H9 (cell line): Measurements from ENCODE around the gene NRG2. TPM values are rescaled to one million over a fixed set of nuclear protein-coding genes. Genes with fewer than 3 reads are reported as not detected.
A peak's percentile ranks its signal among the peaks of the same experiment; 100 is the strongest.

Experiments used
- DNase-seq: peaks from one replicate; pipeline ENCODE4 v3.0.0-alpha.2; 2017
- H2AFZ ChIP-seq: one replicate; pipeline ENCODE4 v1.6.1; 2013; ENCODE audit warnings: mild to moderate bottlenecking, low read length, control low read depth, moderate library complexity
- H2AK5ac ChIP-seq: 2 replicates; pipeline ENCODE4 v1.6.1; 2013; ENCODE audit warnings: low read length, control low read depth, mixed read lengths; ENCODE audit not compliant: insufficient read length
- H2BK120ac ChIP-seq: one replicate; pipeline ENCODE4 v1.6.1; 2013; ENCODE audit warnings: low read depth, mild to moderate bottlenecking, low read length, control low read depth, inconsistent platforms; ENCODE audit not compliant: poor library complexity, severe bottlenecking
- H2BK12ac ChIP-seq: 2 replicates; pipeline ENCODE4 v1.6.1; 2013; ENCODE audit warnings: low read length, control low read depth, mixed read lengths, low read depth; ENCODE audit not compliant: insufficient read length
- H2BK15ac ChIP-seq: 2 replicates; pipeline ENCODE4 v1.6.1; 2013; ENCODE audit warnings: low read depth, low read length, control low read depth
- H2BK20ac ChIP-seq: one replicate; pipeline ENCODE4 v1.6.1; 2013; ENCODE audit warnings: low read depth, mild to moderate bottlenecking, low read length, control low read depth, inconsistent platforms; ENCODE audit not compliant: poor library complexity, severe bottlenecking
- H2BK5ac ChIP-seq: 2 replicates; pipeline ENCODE4 v1.6.1; 2013; ENCODE audit warnings: low read length, control low read depth, mixed read lengths; ENCODE audit not compliant: insufficient read length
- H3K14ac ChIP-seq: 2 replicates; pipeline ENCODE4 v1.6.1; 2013; ENCODE audit warnings: low read length, control low read depth; ENCODE audit not compliant: insufficient read depth
- H3K18ac ChIP-seq: 2 replicates; pipeline ENCODE4 v1.6.1; 2013; ENCODE audit warnings: low read depth, mild to moderate bottlenecking, mixed read lengths, low read length, control low read depth; ENCODE audit not compliant: insufficient read length
- H3K23ac ChIP-seq: 2 replicates; pipeline ENCODE4 v1.6.1; 2013; ENCODE audit warnings: low read length, control low read depth, mixed read lengths, low read depth; ENCODE audit not compliant: insufficient read length
- H3K23me2 ChIP-seq: 2 replicates; pipeline ENCODE4 v1.6.1; 2013; ENCODE audit warnings: low read depth, mild to moderate bottlenecking, mixed read lengths, low read length, control low read depth; ENCODE audit not compliant: insufficient read length, poor library complexity, severe bottlenecking
- H3K27ac ChIP-seq: 2 replicates; pipeline ENCODE4 v1.5.1; 2013; ENCODE audit warnings: low read length, control low read depth, mixed read lengths, low read depth; ENCODE audit not compliant: insufficient read length
- H3K27me3 ChIP-seq: 2 replicates; pipeline ENCODE4 v1.6.1; 2013; ENCODE audit warnings: low read length, control low read depth, inconsistent platforms; ENCODE audit not compliant: insufficient read depth
- H3K4ac ChIP-seq: 2 replicates; pipeline ENCODE4 v1.6.1; 2013; ENCODE audit warnings: low read depth, mild to moderate bottlenecking, control low read depth, inconsistent platforms, low read length, moderate library complexity
- H3K4me1 ChIP-seq: 2 replicates; pipeline ENCODE4 v1.6.1; 2013; ENCODE audit warnings: low read length, control low read depth, inconsistent platforms; ENCODE audit not compliant: insufficient read depth
- H3K4me2 ChIP-seq: 2 replicates; pipeline ENCODE4 v1.6.1; 2013; ENCODE audit warnings: low read length, control low read depth, mixed read lengths; ENCODE audit not compliant: insufficient read length, insufficient read depth
- H3K56ac ChIP-seq: 2 replicates; pipeline ENCODE4 v1.6.1; 2013; ENCODE audit warnings: low read depth, mild to moderate bottlenecking, mixed read lengths, low read length, control low read depth; ENCODE audit not compliant: insufficient read length
- H3K79me1 ChIP-seq: 2 replicates; pipeline ENCODE4 v1.6.1; 2013; ENCODE audit warnings: low read depth, mild to moderate bottlenecking, moderate library complexity, low read length, control low read depth, inconsistent platforms; ENCODE audit not compliant: insufficient read depth, poor library complexity, severe bottlenecking
- H3K79me2 ChIP-seq: 2 replicates; pipeline ENCODE4 v1.6.1; 2013; ENCODE audit warnings: low read length, control low read depth, inconsistent platforms; ENCODE audit not compliant: insufficient read depth
- H3K9ac ChIP-seq: 2 replicates; pipeline ENCODE4 v1.6.1; 2013; ENCODE audit warnings: low read length, control low read depth, mixed read lengths; ENCODE audit not compliant: insufficient read length; ENCODE audit errors: extremely low read depth
- H3K9me3 ChIP-seq: one replicate; pipeline ENCODE4 v1.6.1; 2013; ENCODE audit warnings: low read depth, low read length, inconsistent platforms; ENCODE audit not compliant: control insufficient read depth
- H3T11ph ChIP-seq: one replicate; pipeline ENCODE4 v1.6.1; 2013; ENCODE audit warnings: mild to moderate bottlenecking, low read length, control low read depth, inconsistent platforms
- H4K20me1 ChIP-seq: one replicate; pipeline ENCODE4 v1.6.1; 2013; ENCODE audit not compliant: control insufficient read depth, insufficient read length, insufficient read depth
- H4K5ac ChIP-seq: 2 replicates; pipeline ENCODE4 v1.6.1; 2013; ENCODE audit warnings: low read depth, mild to moderate bottlenecking, mixed read lengths, low read length, control low read depth; ENCODE audit not compliant: insufficient read length
- H4K8ac ChIP-seq: replicated peaks from 2 replicates; pipeline ENCODE4 v1.6.1; 2013; ENCODE audit warnings: low read length, control low read depth, mixed read lengths, low read depth; ENCODE audit not compliant: insufficient read length
- H4K91ac ChIP-seq: 2 replicates; pipeline ENCODE4 v1.6.1; 2013; ENCODE audit warnings: low read depth, mild to moderate bottlenecking, moderate library complexity, mixed read lengths, low read length, control low read depth; ENCODE audit not compliant: insufficient read length
- H3K27ac Mint-ChIP-seq, 3 experiments: 2 replicates in 2 of 3; 3 replicates in 1 of 3; pipeline ENCODE4 v1.8.0; 2020 to 2021; ENCODE audit warnings: mixed read lengths in 3 of 3, mild to moderate bottlenecking in 1 of 3, moderate library complexity in 1 of 3
- H3K27me3 Mint-ChIP-seq: 2 replicates; pipeline ENCODE4 v1.8.0; 2021; ENCODE audit warnings: low read depth, mild to moderate bottlenecking, moderate library complexity, mixed read lengths
- H3K36me3 Mint-ChIP-seq, 3 experiments: 2 replicates in 2 of 3; 3 replicates in 1 of 3; pipeline ENCODE4 v1.8.0; 2020 to 2021; ENCODE audit warnings: low read depth in 3 of 3, mixed read lengths in 3 of 3; ENCODE audit not compliant: insufficient read depth in 1 of 3
- H3K4me1 Mint-ChIP-seq, 2 experiments: 2 replicates each; pipeline ENCODE4 v1.8.0; 2020; ENCODE audit warnings: mixed read lengths in 2 of 2
- H3K4me3 Mint-ChIP-seq, 2 experiments: 2 replicates in 1 of 2; 3 replicates in 1 of 2; pipeline ENCODE4 v1.8.0; 2020 to 2021; ENCODE audit warnings: mild to moderate bottlenecking in 2 of 2, mixed read lengths in 2 of 2, moderate library complexity in 1 of 2
- H3K9me3 Mint-ChIP-seq, 2 experiments: 2 replicates in 1 of 2; 3 replicates in 1 of 2; pipeline ENCODE4 v1.8.0; 2020; ENCODE audit warnings: mild to moderate bottlenecking in 2 of 2, mixed read lengths in 2 of 2, moderate library complexity in 1 of 2
- WGBS: extraction: QIAGEN DNeasy Blood & Tissue Kit; methylation state at CpG from one replicate; pipeline ENCODE4 v1.1.7; 2013; ENCODE audit warnings: missing lambda C conversion rate, low lambda C conversion rate, mixed read lengths; ENCODE audit not compliant: insufficient read length; ENCODE audit errors: extremely low coverage; 5-methylcytosine and 5-hydroxymethylcytosine counted together
- total RNA-seq: library from RNA; stranded (reverse); gene quantifications from 2 replicates; pipeline ENCODE4 v1.2.1, GENCODE V29; 2021
- TF ChIP-seq, protein P1 (sequence below): fragments of 200-600 bp; sonication (generic); conservative IDR thresholded peaks from 3 replicates; pipeline ENCODE4 v1.8.0; 2021; ENCODE audit warnings: antibody characterized with exemption, mild to moderate bottlenecking

Gene NRG2
- total RNA-seq, 1 experiment from 2014 or later = not detected

GRCh38 chr5:139871614-139872013 is 171.5 kb downstream of the NRG2 start:
- Histone ChIP-seq H3K56ac (no peak overlapping the region), H4K8ac (no peak overlapping the region), H4K5ac (no peak overlapping the region), H3K27me3 (no peaks in the 10 kb centered on the region), H3K23ac (no peak overlapping the region), H2AK5ac (no peak overlapping the region), H2BK20ac (no peak overlapping the region), H2BK12ac (no peak overlapping the region), H3K18ac (no peak overlapping the region), H3K9ac (no peak overlapping the region), H3K79me1 (no peaks in the 10 kb centered on the region), H2BK15ac (no peak overlapping the region), H4K91ac (no peak overlapping the region), H3K4me1 (no peaks in the 10 kb centered on the region), H3K9me3 (no peaks in the 10 kb centered on the region), H4K20me1 (no peaks in the 10 kb centered on the region), H3K79me2 (no peaks in the 10 kb centered on the region), H3K4me2 (no peak overlapping the region), H3K14ac (no peak overlapping the region; the same call in 1 of the 2 replicates), H3K4ac (no peak overlapping the region), H2BK120ac (no peak overlapping the region), H2BK5ac (no peak overlapping the region), H3K27ac (no peak overlapping the region), H3T11ph (no peak overlapping the region), H3K23me2 (no peaks in the 10 kb centered on the region), H2AFZ (no peak overlapping the region)
- Mint-ChIP-seq H3K4me1 (peaks cover 13 to 15% of the 10 kb centered on the region in 2 experiments), H3K36me3 (peaks cover 0 to 6% (median 0%) of the 10 kb centered on the region in 3 experiments; a peak in 1 of 7 replicates), H3K4me3 (no peak overlapping the region; a peak in 1 of 5 replicates), H3K27me3 (peaks cover 37% of the 10 kb centered on the region), H3K9me3 (peaks cover 3 to 7% of the 10 kb centered on the region in 2 experiments; a peak in 4 of 5 replicates), H3K27ac (peak overlapping the region in 1 of 3 experiments; percentile 40; a peak in 1 of 7 replicates)
- no peak for DNase-seq
- TF ChIP-seq, protein P1, sequence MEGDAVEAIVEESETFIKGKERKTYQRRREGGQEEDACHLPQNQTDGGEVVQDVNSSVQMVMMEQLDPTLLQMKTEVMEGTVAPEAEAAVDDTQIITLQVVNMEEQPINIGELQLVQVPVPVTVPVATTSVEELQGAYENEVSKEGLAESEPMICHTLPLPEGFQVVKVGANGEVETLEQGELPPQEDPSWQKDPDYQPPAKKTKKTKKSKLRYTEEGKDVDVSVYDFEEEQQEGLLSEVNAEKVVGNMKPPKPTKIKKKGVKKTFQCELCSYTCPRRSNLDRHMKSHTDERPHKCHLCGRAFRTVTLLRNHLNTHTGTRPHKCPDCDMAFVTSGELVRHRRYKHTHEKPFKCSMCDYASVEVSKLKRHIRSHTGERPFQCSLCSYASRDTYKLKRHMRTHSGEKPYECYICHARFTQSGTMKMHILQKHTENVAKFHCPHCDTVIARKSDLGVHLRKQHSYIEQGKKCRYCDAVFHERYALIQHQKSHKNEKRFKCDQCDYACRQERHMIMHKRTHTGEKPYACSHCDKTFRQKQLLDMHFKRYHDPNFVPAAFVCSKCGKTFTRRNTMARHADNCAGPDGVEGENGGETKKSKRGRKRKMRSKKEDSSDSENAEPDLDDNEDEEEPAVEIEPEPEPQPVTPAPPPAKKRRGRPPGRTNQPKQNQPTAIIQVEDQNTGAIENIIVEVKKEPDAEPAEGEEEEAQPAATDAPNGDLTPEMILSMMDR = no peak
- WGBS = no CpG with 5 or more reads among the region's 9 CpGs
